Gastrocnemius medialis (tissue), 4 donors: ENCODE data around the gene TM2D3. TPM values are rescaled to one million over a fixed set of nuclear protein-coding genes. Genes with fewer than 3 reads are reported as not detected.

Experiments
- ATAC-seq, 2 donors: fragments of 150-250 bp; one replicate each; pipeline ENCODE4 v1.9.1; 2016
- DNase-seq, 2 donors: peaks; one replicate each; pipeline ENCODE4 v3.0.0-alpha.2; 2019
- H3K27ac ChIP-seq, 4 donors: fragments of 200-600 bp; sonication (generic); 1 replicate in 1 of 4; 2 replicates in 3 of 4; pipeline ENCODE4 v1.5.1; 2016 to 2018; ENCODE audit warnings: mild to moderate bottlenecking in 2 of 4, moderate library complexity in 1 of 4
- H3K27me3 ChIP-seq, 3 donors: fragments of 200-600 bp; sonication (generic) in 2 of 3; 1 replicate in 1 of 3; 2 replicates in 2 of 3; pipeline versions ENCODE4 v1.5.1 to v1.6.0; 2016 to 2019; ENCODE audit warnings: mild to moderate bottlenecking in 1 of 3, moderate library complexity in 1 of 3
- H3K36me3 ChIP-seq, 2 donors: fragments of 200-600 bp; sonication (generic) in 1 of 2; one replicate each; pipeline ENCODE4 v1.5.1; 2017 to 2018
- H3K4me1 ChIP-seq, 2 donors: fragments of 200-600 bp; sonication (generic) in 1 of 2; one replicate each; pipeline ENCODE4 v1.5.1; 2016 to 2017; ENCODE audit warnings: mild to moderate bottlenecking in 2 of 2
- H3K4me3 ChIP-seq, 4 donors: fragments of 200-600 bp; sonication (generic) in 3 of 4; 1 replicate in 1 of 4; 2 replicates in 3 of 4; pipeline ENCODE4 v1.5.1; 2016 to 2019; ENCODE audit warnings: mild to moderate bottlenecking in 2 of 4
- H3K9me3 ChIP-seq, 3 donors: fragments of 200-600 bp; sonication (generic) in 2 of 3; 1 replicate in 1 of 3; 2 replicates in 2 of 3; pipeline ENCODE4 v1.5.1; 2016 to 2019
- POLR2A ChIP-seq, 2 donors: fragments of 450-650 bp; IDR thresholded peaks; one replicate each; pipeline ENCODE4 v1.6.1; 2017; ENCODE audit warnings: antibody characterized with exemption in 2 of 2, mild to moderate bottlenecking in 2 of 2, moderate library complexity in 2 of 2
- in situ Hi-C, 4 donors: fragments of 200-750 bp; cut with MboI; loops; one replicate each; pipeline versions ENCODE4 v1.15.0 to v1.8.0; 2017; ENCODE audit warnings: low sequenced_read_pairs in 4 of 4
- intact Hi-C: fragments of 100-400 bp; cut with DNase I; formaldehyde crosslinking; loops from one replicate; pipeline ENCODE4 v1.15.1; 2023; ENCODE audit warnings: low total_unique reads
- total RNA-seq, 4 donors: library from RNA; depleted of rRNA; stranded (reverse); fragments of >200 nt; gene quantifications; one replicate each; pipeline versions ENCODE4 v1.1.0 to v1.2.3, GENCODE V29; 2016
- TF ChIP-seq, protein P1 (sequence below), 5 experiments: fragments of 450-650 bp in 3 of 5; fragments of 200-600 bp in 2 of 5; sonication (generic) in 2 of 5; IDR thresholded peaks in 4 of 5; conservative IDR thresholded peaks in 1 of 5; 1 replicate in 4 of 5; 2 replicates in 1 of 5; pipeline ENCODE4 v1.5.1; 2016 to 2019; ENCODE audit warnings: antibody characterized with exemption in 5 of 5, mild to moderate bottlenecking in 3 of 5, moderate library complexity in 3 of 5

Gene TM2D3, protein sequence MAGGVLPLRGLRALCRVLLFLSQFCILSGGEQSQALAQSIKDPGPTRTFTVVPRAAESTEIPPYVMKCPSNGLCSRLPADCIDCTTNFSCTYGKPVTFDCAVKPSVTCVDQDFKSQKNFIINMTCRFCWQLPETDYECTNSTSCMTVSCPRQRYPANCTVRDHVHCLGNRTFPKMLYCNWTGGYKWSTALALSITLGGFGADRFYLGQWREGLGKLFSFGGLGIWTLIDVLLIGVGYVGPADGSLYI
- 100 to 1,000 TPM in 1 of 4 donors, 10 to 100 TPM in 3; 41.5 to 101 (median 51.9) TPM for total RNA-seq

DNA sequence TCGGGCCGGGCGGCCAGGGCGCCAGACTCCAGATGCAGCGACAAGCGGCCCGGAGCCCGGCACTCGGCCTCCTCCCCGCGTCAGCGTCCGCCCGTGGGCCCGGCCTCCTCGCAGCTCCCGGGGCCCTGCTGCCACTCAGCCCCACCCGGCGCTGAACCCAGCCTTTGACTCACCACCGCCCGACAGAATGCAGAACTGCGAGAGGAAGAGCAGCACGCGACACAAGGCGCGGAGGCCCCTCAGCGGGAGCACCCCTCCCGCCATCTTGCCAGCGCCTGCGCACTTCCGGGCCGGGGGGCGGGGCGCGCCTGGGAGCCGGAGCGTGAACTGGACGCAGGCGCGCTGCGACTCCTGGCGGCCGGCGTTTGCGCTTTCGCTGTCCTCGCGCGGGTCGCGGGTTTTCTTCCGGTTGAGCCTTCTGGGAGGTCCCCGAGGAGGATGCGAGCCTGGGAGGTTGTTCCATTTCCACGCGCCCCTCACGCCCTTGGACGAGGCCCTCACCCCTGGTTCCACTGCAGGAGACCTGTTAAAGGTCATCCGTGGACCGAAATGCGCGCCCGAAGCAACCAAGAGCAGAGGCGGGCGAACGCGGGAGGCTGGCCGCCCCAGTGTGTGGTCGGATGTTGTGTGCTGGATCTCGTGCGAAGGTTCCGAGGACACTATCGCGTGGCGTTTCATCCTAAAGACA is at the start of gene TM2D3:
Gene TM2D3, minus strand, starts transcription at position 284 of the 688 bp plus-strand sequence. Its CDS starts 20 bp downstream, at position 264.
- peaks cover 0 to 34% of the 10 kb centered on the region in 2 donors for H3K36me3 ChIP-seq
- peaks cover 22 to 33% of the 10 kb centered on the region in 2 donors for H3K4me1 ChIP-seq
- H3K4me3 ChIP-seq, result peak within 1 kb of the TSS; percentile 76 to 97 (median 92)
- intact Hi-C loops (loop anchor here (1.0 to 5.0 kb wide), 6 partner anchors 40 to 1050 kb away; partner anchors contain the start of genes ASB7, LINS1, SELENOS and SNRPA1), in situ Hi-C loops (loop anchor here in 1 of 4 donors (5.0 kb wide), 1 partner anchor 360 kb away; no protein-coding TSS in a partner anchor)
- DNase-seq (peak; percentile 87 to 89), ATAC-seq (peak; percentile 89 to 92)
- H3K9me3 ChIP-seq, result no peaks in the 10 kb centered on the region
- no peaks in the 10 kb centered on the region for H3K27me3 ChIP-seq
- peak within 1 kb of the TSS; percentile 94 to 99 (median 98) for H3K27ac ChIP-seq
- TF ChIP-seq, protein P1, sequence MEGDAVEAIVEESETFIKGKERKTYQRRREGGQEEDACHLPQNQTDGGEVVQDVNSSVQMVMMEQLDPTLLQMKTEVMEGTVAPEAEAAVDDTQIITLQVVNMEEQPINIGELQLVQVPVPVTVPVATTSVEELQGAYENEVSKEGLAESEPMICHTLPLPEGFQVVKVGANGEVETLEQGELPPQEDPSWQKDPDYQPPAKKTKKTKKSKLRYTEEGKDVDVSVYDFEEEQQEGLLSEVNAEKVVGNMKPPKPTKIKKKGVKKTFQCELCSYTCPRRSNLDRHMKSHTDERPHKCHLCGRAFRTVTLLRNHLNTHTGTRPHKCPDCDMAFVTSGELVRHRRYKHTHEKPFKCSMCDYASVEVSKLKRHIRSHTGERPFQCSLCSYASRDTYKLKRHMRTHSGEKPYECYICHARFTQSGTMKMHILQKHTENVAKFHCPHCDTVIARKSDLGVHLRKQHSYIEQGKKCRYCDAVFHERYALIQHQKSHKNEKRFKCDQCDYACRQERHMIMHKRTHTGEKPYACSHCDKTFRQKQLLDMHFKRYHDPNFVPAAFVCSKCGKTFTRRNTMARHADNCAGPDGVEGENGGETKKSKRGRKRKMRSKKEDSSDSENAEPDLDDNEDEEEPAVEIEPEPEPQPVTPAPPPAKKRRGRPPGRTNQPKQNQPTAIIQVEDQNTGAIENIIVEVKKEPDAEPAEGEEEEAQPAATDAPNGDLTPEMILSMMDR (IDR thresholded peaks at IDR 0.05 in 4 of 5, conservative IDR thresholded peaks at IDR 0.05 in 1 of 5), result peak; percentile 75 to 96 (median 96)
- TF ChIP-seq POLR2A (IDR thresholded peaks at IDR 0.05), result peak; percentile 98 to 99

DNA sequence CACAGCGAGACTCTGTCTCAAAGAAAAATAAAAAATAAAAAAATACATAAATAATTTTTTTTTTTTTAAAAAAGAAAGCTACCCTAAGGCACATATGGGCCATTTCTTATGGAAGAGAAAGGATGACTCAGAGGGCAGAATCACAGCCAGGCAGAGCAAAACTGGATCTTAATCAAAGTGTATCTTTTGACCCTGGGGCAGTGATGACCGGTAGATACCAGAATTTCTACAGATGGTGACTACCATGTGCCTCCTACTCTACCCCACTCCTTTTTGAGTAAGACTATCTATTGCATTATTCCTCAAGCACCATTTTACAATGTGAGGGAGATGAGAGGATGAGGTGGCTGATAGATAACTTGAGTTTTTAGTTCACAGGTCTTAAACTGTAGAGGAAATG is 46.1 kb upstream of the TM2D3 start:
- in situ Hi-C loops (no loop called here), intact Hi-C loops (no loop called here)
- Histone ChIP-seq H3K27ac (no peak overlapping the region), H3K4me3 (no peak overlapping the region), H3K36me3 (peaks cover 0 to 88% of the 10 kb centered on the region in 2 donors), H3K9me3 (no peaks in the 10 kb centered on the region), H3K27me3 (no peaks in the 10 kb centered on the region), H3K4me1 (no peaks in the 10 kb centered on the region)
- TF ChIP-seq, protein P1 (IDR thresholded peaks at IDR 0.05 in 4 of 5, conservative IDR thresholded peaks at IDR 0.05 in 1 of 5), result no peak
- TF ChIP-seq POLR2A (IDR thresholded peaks at IDR 0.05), result no peak
- DNase-seq, result no peak
- no peak for ATAC-seq

DNA sequence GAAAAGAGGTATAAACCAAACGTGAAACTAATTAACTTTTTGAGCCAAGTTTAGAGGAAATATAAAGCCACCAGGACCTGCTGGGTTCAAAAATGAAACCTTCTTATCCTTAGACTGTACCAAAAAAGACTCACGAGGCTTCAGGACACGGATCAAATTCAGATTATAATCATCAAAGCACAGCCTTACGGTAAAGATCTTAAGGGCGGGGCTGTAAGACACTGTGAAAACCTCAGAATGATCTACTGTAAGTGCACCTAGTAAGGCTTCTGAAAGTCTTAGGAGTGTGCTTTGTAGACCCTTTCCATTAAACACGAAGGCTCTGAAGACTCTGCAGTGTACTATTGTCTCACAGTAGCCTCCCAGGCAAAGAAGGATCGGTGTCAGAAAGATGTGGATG is 45.3 kb upstream of the TM2D3 start:
- H3K36me3 ChIP-seq, result peaks cover 0 to 89% of the 10 kb centered on the region in 2 donors
- in situ Hi-C loops (no loop called here), intact Hi-C loops (no loop called here)
- no peak overlapping the region for H3K4me3 ChIP-seq
- no peaks in the 10 kb centered on the region for H3K27me3 ChIP-seq
- no peak overlapping the region for H3K27ac ChIP-seq
- no peaks in the 10 kb centered on the region for H3K9me3 ChIP-seq
- DNase-seq (no peak), ATAC-seq (no peak)
- no peak for TF ChIP-seq POLR2A (IDR thresholded peaks at IDR 0.05)
- no peaks in the 10 kb centered on the region for H3K4me1 ChIP-seq

DNA sequence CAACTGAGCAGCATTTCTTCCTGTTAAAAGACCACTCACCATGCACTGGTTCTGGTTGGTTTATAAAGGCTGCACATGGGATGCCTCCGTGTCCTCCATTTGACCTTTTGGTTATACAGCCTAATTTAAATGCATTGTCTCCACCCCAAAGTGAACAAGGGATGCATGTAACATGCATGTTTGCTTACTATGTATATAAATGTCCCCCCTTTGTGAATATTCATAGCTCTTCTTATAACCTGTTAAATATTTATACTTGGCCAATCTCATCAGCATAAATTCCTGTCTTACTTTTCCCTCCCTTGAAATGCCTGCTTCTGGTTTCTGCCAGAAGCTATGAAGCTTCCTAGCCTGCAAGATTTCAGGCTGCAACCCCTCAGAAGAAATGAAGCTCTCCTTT is 44.6 kb upstream of the TM2D3 start:
- in situ Hi-C loops, result no loop called here
- H3K27me3 ChIP-seq, result no peaks in the 10 kb centered on the region
- ATAC-seq, result no peak

More for the DNA sequence above, 44.6 kb upstream of the TM2D3 start:
- TF ChIP-seq POLR2A (IDR thresholded peaks at IDR 0.05), result no peak
- TF ChIP-seq, protein P1 (IDR thresholded peaks at IDR 0.05 in 4 of 5, conservative IDR thresholded peaks at IDR 0.05 in 1 of 5), result no peak
- Histone ChIP-seq H3K36me3 (peaks cover 0 to 85% of the 10 kb centered on the region in 2 donors), H3K4me3 (no peak overlapping the region), H3K9me3 (no peaks in the 10 kb centered on the region), H3K4me1 (no peaks in the 10 kb centered on the region), H3K27ac (no peak overlapping the region)
- no peak for DNase-seq
- intact Hi-C loops, result no loop called here
